GM21529 (cell line): ENCODE data around the gene B4GALNT4.
"Not testable (repeated sequence)": the region's sequence is repeated elsewhere in the genome, so short reads cannot be mapped to it uniquely, and the experiment has no call there.

ENCODE experiments used
- ATAC-seq: cut with Tn5 transposase; IDR thresholded peaks from one replicate; pipeline ENCODE4 v1.9.1; 2021; ENCODE audit not compliant: unreplicated experiment

B4GALNT4 gene

DNA sequence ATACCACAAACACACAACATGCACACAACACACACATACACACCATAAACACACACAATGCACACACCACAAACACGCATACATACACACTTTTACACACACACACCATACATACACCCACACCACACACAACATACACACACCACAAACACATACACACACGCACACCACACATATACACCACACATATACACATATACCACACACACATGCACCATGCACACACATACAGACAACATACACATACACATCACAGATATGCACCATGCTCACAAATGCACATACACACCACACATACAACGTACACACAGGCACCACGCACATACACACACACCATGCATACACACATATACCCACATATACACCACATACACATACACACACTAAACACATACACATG, 11.7 kb upstream of the B4GALNT4 start:
- no peak for ATAC-seq

DNA sequence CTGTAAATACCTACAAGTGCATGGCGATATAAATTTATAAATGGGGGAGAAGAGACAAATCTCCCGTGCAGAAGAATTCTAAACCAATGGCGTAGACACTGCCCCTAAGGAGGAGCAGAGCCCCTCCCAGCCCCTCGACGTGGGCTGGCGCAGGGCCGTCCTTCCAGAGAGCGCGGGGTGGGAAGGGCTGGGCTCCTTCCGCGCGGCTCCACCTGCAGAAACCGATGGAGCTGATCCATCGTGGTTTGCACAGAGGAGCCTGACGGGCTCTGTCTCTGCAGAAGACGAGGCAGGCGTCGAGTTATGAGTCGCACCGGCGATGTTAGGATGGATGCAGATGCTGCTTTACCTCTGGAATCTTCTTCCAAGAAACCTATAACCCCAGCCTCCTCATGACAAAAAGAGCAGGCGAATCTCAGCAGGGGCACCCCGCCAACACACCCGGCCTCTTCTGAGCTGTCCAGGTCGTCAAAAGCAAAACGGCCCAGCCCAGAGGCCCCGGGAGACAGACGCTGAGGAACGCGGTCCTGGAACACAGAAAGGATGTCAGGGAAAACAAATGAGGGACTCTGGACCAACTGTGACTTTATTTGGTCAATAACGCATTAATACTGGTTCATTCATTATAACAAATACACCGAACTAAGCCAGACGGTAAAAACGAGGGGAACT, 11.0 kb upstream of the B4GALNT4 start:
- no peak for ATAC-seq

DNA sequence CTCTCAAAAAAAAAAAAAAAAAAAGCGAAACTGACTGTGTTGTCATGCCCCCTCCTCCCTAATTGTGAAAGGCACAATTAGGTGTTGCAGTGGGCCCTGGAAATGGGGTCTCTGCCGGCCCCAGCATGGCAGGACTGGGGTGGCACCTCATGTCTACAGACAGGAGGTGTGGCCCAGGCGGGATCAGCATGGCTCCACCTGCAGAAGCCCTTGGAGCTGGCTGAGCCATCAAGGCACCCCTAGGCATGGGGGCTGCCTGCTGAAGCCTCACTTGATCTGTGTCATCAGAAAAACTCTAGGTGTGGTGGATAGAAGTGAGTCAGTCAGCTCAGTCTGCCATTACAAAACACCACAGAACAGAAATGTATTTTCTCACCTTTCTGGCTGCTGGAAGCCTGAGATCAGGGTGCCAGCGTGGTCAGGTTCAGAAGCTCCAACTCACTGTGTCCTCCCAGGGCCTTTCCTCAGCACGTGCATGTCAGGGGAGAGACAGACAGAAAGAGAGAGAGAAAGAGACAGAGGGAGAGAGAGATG, 10.1 kb upstream of the B4GALNT4 start:
- no peak for ATAC-seq

DNA sequence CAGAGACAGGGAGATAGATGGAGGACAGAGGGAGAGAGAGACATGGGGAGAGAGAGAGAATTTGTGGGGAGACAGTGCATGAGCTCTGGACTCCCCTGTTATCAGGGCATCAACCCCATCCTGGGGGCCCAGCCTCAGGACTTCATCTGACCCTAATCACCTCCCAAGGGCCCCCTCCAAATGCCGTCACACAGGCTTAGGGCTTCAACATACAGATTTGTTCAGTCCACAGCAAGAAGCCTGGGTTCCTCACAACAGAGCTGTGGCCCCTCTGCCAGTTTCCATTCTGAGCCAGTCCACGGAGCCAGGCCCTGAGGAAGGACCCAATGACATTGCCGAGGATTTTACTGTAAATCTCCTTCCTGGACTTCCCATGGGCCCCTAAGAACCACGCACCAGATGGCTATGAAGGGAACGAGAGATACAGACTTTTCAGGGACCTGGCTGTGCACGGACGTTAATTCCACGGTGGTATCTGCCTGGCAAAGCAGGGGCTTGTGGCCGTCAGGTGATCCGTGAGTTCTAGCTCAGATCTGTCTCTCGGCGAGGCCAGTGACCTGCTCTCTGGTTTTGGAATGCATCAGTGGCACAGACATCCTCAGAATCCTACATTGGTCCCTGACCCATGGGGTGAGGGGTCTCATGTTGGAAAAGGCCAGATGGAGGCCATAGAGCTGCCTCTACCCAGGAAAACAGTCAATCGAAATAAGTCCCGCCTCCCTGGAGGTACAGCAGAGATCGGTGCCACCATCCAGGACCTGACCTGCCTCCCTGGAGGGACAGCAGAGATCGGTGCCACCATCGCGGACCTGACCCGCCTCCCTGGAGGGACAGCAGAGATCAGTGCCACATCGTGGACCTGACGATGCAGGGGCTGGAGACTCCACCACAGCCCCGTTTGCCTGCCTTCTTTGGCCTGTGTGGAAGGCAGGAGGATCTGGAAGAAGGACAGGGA, 8.7 kb upstream of the B4GALNT4 start:
- ATAC-seq, result no peak

DNA sequence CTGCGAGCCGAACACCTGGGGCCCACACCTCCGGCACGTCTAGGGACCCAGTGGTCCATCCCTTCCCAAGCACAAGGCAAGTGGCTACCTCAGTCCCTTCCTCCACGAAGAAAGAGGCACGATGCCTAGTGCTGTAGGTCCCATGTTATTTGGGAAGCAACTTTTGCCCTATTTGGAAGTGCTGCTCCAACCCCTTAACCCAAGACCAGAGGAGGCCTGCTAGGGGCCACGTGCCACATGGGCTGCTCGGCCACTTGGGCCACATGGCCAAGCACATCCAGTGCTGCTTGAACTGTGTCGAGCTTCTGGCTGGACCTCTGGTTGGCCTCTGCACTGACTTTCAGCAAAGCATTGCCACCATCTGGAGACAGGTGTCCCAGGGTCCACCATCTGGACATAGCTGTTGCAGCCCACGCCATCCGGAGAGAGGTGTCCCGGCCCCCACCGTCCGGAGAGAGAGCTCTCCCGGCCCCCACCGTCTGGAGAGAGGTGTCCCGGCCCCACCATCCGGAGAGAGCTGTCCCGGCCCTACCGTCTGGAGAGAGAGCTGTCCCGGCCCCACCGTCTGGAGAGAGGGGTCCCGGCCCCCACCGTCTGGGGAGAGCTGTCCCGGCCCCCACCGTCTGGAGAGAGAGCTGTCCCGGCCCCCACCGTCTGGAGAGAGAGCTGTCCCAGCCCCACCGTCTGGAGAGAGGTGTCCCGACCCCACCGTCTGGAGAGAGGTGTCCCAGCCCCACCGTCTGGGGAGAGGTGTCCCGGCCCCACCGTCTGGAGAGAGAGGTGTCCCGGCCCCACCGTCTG, 6.5 kb upstream of the B4GALNT4 start:
- no peak for ATAC-seq

DNA sequence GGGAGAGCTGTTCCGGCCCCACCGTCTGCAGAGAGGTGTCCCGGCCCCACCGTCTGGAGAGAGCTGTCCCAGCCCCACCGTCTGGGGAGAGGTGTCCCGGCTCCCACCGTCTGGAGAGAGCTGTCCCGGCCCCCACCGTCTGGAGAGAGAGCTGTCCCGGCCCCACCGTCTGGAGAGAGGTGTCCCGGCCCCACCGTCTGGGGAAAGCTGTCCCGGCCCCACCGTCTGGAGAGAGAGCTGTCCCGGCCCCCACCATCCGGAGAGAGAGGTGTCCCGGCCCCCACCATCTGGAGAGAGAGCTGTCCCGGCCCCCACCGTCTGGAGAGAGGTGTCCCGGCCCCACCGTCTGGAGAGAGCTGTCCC, 5.9 kb upstream of the B4GALNT4 start:
- not testable (repeated sequence) for ATAC-seq

DNA sequence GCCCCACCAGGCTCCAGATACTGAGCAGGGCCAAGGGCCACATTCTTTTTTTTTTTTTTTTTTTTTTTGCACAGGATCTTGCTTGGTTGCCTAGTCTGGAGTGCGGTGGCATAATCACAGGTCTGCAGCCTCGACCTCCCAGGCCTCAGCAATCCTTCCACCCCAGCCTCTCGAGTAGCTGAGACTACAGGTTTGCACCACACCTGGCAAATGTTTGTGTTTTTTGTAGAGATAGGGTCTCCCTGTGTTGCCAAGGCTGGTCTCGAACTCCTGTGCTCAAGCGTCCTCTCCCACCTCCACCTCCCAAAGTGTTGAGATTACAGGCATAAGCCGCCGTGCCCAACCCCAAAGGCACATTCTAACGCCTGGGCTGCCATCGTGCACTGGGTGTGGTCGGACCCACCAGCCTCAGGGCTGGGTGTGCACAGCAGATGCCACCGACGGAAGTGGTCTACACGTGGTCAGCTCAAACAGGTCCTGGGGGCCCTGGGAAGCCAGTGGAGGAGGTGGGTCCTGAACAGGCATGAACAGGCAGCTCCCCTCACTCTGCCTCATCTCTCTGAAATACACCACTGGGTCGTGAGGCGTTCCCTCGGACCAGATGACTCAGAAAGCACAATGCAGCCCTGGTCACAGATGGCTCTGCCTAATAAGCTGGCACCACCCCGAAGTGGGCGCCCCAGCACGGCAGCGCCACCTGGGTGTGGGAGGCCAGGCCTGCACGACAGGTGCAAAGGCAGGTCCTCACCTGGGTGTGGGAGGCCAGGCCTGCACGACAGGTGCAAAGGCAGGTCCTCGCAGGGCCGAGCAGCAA, 5.1 kb upstream of the B4GALNT4 start:
- ATAC-seq, result no peak

DNA sequence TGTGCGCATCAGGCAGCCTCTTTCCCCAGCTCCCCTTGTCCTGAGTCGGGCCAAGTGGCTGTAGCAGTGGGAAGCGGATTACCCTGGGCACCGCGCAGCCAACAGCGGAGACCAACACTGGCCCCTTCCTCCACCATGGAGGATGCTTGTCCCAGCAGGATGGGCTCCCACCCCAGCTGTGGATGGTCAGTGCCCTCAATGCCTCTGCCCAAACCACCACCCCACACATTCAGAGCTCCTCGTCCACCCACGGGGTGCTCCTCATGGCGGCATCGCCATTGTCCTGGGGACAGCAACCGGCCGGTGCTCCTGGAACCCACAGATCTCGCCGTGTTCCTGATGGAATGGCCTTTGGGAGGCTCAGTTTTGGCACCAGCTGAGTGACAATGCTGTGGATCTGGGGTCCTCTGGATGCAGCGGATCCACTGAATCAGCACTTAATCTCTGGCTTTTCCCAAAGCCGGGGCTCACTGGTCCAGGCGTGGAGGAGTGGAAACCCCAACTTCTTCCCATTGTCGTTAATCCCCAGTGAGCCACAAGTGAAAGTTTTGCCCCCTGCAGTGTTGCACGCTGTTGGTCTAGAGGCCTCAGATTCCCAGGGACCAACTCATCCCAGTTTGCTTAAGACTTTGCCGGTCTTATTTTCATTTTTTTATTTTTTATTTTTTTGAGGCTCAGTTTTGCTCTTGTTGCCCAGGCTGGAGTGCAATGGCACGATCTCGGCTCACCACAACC, 4.1 kb upstream of the B4GALNT4 start:
- ATAC-seq, result no peak

DNA sequence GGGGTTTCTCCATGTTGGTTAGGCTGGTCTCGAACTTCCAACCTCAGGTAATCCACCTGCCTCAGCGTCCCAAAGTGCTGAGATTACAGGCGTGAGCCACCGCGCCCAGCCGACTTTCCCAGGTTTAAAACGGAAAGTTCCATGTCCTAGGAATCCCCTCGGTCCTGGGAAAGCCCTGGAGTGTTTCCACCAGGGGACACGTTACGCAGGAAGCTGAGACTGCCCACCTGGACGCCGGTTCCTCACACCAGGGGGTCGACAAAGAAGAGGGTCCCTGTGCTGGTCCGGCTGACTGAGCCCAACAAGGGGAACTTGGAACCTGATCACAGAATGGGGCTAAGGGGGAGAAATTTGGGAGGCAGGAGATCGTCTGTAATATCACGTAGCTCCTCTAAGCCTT, 3.5 kb upstream of the B4GALNT4 start:
- no peak for ATAC-seq

DNA sequence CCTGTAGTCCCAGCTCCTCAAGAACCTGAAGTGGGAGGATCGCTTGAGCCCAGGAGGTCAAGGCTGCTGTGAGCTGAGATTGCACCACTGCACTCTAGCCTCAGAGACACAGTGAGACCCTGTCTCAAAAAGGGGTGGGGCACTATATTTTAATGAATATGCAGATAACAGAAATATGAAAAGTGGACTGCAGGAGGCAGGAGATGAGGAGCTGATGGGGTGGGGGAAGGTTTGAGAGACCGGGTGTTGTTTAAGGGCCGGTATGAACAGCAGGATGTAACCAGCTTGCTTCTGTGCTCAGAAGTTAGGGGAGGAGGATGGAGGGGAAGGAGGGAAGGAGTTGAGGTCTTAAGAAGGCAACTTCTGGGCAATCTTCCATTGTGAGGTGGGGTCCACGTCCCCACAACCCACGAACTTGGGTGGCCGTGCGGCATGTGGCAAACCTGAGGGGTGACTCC, 1.3 kb upstream of the B4GALNT4 start:
- ATAC-seq, result no peak

DNA sequence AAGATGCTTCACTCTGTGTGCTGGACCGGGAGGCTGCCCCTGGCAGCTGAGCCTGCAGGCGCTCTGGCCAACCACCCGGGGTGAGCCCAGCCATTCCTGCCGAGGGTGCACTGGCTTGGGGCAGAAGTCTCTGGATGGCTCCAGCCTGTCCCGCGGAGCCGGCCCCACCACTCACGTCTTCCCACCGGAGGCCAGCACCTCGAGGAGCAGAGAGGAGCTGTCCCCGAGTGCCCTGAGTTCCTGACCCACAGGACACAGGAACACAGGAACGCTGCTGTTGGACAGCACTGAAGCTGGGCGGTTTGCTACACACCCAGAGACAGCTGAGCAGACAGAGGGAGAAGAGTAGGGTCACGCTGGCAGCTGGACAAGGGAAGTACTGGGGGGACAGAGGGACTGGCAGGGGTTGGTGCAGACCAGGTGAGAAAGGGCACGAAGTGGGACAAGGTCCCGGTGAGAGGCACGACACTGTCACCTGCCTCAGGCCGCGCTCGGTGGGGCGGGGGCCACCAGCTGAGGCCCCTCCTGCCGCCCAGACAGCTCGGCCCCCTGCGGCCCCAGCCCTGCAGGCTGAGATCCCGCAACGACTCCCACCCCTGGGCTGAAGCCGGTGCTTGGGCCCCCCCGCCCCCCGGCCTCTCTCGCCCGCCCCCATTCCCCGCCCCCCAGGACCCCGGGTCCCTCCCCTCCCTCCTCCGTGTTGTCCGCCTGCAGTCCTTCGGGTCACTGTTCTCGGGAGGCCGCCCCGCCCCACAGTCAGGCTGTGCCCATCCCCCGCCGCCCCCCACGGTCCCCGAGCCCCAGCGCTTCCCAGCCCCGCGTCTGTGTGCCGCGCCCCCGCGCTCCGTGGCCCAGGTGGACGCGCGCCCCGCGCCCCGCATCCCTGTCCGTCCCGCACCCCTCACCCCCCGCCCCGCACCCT, 624 bp upstream of the B4GALNT4 start:
- no peak for ATAC-seq

DNA sequence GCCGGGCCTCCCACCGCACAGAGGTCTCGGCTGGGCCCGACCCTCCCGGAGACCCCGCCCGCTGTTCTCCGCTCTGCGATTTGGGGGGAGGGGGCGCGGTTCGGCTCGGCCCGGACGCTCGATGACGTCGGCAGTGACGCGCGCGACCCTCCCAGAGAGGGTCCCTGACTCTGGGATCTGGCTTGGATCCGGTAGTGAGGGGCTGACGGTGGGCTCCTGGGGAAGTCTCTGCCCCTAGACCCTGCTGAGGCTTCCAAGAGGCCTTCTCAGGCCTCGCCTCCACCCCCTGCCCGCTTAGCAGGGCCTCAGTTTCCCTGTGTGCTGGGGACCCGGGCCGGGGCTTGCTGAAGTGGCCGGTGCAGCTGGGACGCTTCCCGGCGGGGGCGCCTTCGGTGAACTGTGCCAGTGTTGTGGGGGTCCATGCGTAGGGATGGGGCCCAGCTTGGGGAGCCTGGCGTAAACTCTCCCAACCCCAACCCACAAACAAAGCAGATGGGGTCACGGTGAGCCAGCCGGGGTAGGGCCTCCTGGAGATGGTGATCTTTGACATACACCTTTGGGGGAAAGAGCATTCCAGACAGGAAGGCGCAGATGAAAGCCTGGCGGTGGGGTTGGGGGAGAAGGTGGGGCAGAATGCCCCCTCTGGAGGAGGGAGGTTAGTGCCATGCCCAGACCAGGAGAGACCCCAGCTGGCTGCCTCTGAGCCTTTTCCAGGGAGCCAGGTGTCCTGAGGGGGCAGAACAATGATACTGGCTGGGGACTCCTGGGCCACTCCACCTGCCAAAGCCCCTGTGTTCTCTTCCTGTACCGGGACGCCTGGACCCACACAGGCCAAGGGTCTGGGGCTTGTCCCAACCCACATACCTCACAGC, 1.0 kb downstream of the B4GALNT4 start:
- ATAC-seq, result no peak

DNA sequence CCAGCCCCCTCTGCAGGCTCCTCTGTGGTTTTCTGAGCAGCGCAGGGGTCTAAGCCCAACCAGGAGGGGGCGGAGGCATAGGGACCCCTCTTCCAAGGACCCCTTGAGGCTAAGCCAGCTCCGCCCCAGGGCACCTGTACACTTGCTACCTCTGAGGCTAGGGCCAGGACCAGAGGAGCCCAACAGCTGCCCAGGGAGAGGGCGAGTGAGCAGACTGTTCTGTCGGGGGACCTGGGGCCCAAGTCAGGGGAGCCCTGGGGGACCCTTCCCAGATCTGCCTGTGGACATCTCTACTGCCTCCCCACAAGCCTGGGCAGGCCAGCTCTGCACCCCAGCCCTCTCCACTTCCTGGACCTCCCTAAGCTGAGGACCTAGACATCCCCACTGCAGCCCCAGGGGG, 1.8 kb downstream of the B4GALNT4 start:
- no peak for ATAC-seq

DNA sequence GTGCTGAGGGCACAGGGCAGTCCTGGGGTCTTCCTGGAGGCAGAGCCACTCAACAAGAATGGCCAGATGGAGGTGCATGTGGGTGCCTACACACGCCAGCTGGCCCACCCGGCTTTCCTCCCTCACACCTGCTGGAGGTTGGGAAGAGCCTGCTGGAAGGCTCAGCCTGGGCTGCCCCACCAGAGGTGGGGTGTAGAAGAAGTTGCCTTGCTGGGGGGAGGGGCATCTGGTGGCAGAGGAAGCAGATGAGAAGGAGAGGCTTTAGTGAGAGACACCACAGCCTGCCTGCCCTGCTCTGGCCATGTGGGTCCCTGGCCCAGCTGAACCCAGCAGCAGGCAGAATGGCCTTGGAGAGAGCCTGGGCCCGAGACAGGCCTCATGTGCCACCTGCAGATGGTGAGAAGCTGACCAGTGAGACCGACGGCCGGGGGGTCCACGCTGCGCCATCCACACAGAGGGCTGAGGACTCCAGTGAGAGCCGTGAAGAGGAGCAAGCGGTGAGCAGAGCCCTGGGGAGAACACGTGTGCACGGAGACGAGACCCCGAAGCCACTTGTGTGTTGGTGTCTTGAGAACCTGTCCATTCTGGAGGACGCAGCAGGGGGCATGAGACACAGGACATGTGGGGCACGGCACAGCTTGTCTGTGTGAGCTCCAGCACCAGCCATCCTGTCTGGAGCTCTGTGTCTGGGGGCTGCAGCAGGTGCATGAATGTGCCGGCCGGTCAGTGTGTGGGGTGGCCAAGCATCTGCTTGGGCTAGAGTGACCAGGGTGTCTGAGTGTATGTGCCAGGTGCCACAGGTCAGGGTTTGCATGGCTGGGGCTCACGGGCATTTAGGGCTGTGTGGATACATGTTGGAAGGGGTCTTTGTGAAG, 2.7 kb downstream of the B4GALNT4 start:
- no peak for ATAC-seq

DNA sequence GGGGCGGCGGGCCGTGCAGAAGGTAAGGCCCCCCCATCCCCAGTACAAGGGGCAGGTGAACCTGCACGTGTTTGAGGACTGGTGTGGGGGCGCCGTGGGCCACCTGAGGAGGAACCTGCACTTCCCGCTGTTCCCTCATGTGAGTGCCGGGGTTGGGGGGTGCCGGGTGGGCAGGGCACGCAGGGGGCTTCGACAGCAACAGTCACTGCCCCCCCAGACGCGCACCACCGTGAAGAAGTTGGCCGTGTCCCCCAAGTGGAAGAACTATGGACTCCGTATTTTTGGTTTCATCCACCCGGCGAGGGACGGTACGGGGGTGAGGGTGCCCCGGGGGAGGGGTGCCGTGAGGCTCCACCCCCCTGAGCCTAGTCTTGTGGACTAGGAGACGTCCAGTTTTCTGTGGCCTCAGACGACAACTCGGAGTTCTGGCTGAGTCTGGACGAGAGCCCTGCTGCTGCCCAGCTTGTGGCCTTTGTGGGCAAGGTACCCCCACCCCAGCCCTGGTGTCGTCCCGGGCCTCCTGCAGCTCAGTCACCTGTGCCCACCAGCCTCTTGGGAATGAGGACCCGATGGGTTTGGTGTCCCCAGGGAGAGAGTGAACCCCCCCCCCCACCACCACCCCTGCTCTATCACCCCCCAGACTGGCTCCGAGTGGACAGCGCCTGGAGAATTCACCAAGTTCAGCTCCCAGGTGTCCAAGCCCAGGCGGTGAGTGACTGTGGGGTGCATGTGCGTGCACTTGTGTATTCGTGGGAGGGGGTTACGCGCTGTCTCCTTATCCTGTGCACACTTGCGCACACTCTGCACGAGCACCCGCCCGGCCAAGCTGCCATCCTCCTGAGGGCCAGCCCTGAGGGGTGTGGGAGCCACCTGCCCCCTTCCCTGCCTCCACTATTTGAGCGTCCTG, 3.8 kb downstream of the B4GALNT4 start:
- ATAC-seq, result no peak
